SH-SY5Y (cell line): Measurements from ENCODE around the gene STX19.

ENCODE experiments used
- GATA2 ChIP-seq: IDR thresholded peaks from 2 replicates; pipeline ENCODE4 v1.6.1; 2011; ENCODE audit warnings: mild to moderate bottlenecking, low read depth, low read length
- GATA3 ChIP-seq: IDR thresholded peaks from 2 replicates; pipeline ENCODE4 v1.6.1; 2011; ENCODE audit warnings: low read depth, mild to moderate bottlenecking, low read length, moderate library complexity

The STX19 gene

DNA sequence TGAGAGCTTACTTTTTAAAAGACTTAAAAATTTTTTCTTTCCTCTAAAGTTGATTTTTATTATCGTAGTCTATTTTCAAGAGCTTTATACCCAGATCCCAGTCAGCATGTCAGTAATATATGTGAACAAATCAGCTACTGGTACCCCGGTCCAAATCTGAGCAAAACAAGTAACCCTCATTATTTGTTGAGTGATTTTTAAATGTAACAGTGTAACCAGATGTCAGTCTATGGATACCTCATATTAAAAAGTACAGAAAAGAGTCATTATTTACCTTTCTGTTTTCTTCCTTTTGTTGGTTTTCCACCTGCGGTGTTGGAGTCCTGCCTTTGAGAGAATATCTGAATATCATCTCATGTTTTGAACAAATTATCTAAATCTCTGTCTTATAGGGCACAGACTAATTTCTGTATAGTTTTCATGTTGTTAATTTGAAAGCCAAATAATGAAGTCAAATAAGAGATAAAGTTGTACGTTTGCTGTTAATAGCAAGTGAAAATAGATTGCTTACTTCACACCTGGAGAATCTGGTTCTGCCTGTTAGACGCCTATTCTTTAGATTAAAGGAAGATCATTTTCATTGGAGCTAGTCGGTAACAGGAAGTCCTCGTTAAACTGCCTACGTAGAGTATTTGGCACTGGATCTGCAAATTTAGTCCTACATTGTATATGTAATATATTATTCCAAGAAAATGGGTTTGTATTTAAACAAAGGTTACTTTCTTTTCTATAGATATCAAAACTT is at the start of gene STX19:
Gene STX19 (minus strand): TSS at position 505 of the 745 bp plus-strand sequence. CDS start 13,328 bp downstream, outside the sequence.
- TF ChIP-seq GATA3 (no peak), GATA2 (no peak)

- no peak for TF ChIP-seq GATA2
- TF ChIP-seq GATA3 = no peak
These were observed 47.7 kb upstream of the STX19 start for GRCh38 chr3:94076055-94076454.

DNA sequence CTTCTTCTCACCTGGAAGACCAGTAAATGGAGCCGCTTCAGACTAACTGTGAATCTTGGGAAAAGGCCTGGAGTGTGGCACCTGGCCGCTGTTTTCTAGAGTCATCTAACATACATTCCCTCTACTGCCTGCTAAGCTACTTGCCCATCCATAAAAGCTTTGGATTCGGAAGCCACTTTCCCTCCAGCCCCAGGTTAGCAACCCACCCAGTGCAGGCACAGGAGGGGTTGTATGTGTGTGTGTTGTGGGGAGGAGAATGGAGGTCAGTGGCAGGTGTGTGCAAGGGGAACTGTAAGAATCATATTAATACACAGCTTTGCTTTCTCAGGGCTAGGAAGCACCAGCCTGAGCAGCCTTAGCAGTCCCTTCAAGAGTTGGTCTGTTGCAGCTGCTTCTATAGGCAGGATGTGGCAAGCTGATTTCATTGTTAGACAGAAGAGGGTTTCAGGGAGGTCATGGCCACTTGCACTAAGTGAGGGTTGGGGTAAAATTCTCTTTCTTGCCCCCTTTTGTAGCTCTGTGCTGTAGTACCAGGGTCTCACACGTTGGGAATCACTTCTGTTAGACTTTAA is 43.4 kb upstream of the STX19 start:
- TF ChIP-seq GATA2 (no peak), GATA3 (no peak)

DNA sequence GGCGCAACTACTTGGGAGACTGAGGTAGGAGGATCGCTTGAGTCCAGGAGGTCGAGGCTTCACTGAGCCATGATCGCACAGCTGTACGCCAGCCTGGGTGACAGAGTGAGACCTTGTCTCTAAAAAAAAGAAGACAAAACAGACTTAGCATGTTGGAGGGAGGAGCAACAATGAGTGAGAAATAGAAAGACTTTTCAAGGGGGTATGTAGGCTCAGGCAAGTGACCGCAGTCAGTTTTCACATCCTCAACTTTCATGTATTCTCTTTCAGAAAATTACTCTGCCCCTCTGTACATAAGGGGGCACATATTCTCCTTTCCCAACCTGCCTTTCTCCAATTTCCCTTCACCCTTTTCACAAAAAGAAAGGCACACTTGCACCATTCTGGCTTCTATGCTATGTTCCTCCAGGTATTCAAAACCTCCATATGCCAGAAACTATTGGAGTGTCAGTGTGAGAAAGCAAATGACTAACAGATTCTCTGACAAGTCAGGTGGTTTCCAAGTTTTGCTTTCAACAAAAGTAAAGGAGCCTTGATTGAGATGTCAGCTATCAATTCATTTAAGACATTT is 42.0 kb upstream of the STX19 start:
- no peak for TF ChIP-seq GATA2
- TF ChIP-seq GATA3 = no peak

GRCh38 chr3:94069194-94069813 is 40.9 kb upstream of the STX19 start:
- TF ChIP-seq GATA2 (no peak), GATA3 (no peak)

DNA sequence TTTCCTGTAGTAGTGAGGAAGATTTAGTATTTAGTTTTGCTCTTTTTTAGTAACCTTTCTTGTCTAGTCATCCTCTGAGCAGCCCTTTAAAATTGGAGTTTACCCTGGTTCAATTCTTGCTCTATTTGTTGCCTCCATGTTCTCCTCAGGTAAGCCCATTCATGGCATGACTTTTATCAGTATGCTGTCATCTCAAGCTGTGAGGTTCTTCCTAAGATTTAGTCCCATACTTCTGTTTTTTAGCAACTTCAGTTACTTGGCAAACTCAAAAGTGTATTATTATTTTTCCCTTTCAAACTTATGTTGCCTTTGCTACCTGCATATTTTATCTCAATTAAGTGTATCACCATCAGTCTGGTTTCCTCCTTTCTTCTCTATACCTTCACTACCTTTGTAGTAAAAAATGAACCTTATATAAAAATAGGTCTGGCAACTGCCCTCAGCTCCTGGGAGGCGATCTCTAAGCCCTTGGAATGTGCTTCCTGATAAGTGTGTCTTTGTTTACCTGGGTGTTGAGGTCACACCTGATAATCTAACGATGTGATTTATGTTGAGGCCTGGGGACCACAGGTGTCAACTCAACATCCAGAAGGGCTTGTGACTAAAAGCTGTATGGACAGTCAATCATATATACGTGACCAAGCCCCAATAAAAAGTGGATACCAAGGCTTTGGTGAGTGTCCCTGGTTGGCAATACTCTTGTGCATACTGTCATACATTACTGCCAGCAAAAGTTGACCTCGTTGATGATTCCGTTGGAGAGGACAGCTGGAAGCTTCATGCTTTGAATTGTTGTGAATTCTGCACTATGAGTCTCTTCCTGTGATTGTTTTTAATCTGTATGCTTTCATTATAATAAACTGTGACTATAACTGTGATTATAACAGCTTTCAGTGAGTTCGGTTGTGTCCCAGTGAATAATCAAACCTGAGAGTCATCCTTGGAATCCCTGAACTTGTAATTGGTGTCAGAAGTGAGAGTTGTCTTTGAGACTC is 38.4 kb upstream of the STX19 start:
- TF ChIP-seq GATA3 = no peak
- no peak for TF ChIP-seq GATA2

DNA sequence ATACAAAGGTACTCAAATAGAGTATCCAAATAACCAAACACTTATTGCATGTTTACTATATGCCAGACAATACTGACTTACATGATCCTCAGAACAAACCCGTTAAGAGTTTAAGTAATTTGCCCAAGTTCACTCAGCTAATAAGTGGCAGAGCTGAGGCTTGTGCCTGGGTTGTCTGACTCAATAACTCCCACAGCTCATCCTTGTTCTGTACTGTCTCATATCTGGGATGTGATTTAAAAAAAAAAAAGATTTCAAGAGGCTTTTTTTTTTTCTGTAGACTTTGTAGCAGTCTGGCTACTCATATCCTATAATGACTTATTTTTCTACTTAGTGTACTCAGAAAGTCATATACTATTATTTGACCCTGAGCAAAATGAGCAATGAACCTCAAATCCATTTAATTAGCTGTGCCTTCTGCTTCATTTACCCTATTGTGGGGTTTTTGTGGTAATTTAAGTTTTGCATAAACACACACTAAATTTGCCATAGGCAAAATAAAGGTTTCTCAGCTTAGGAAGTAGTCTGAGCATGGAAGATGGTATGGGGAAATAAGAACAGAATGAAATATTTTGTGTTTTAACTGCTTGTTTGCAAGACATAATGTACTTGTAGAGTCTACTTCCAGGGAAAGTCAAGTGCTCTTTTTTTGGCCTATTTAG is 37.6 kb upstream of the STX19 start:
- TF ChIP-seq GATA3 (no peak), GATA2 (no peak)

- TF ChIP-seq GATA3 (no peak), GATA2 (no peak)
These were observed 36.7 kb upstream of the STX19 start for GRCh38 chr3:94065122-94065521.

GRCh38 chr3:94064243-94064860 is 36.0 kb upstream of the STX19 start:
- no peak for TF ChIP-seq GATA2
- TF ChIP-seq GATA3 = no peak

DNA sequence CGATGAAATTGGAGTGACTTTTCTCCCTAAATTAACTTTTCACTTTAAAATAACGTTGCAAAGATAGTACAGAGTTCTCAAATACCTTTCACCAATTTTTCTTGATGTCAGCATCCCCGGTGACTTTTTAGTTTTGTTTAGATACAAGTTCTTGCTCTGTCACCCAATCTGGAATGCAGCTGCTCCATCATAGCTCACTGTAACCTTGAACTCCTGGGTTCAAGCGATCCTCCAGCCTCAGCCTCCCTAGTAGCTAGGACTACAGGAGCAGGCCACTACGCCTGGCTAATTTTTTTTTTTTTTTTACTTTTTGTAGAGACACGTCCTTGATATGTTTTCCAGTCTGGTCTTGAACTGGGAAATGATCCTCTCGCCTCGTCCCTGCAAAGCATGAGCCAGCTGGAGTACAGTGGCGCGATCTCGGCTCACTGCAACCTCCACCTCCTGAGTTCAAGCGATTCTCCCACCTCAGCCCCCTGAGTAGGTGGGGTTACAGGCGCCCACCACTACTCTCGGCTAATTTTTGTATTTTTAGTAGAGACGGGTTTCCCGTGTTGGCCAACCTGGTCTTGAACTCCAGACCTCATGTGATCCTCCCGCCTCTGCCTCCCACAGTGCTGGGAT is 35.2 kb upstream of the STX19 start:
- no peak for TF ChIP-seq GATA3
- no peak for TF ChIP-seq GATA2

- TF ChIP-seq GATA2 (no peak), GATA3 (no peak)
These were observed 34.4 kb upstream of the STX19 start, which contains the start of the genes DHFR2 and NSUN3 for GRCh38 chr3:94062513-94063404. DHFR2 (minus strand) TSS chr3:94062916; CDS start chr3:94061511, 1,405 bp downstream. NSUN3 (plus strand) TSS chr3:94063061; CDS start chr3:94063127, 66 bp downstream.
